Common myeloid progenitor, CD34-positive (primary cell): ENCODE results near the gene OLFM4.
A peak's percentile ranks its signal among the peaks of the same experiment; 100 is the strongest.

Source experiments
- CTCF ChIA-PET: fragments of 350-600 bp; sonication (Branson Sonifier 250); formaldehyde crosslinking; loops from one replicate; lab custom pipeline; 2021; ENCODE audit warnings: antibody characterized with exemption; lab: Charles Lee
- POLR2A ChIA-PET: fragments of 350-600 bp; sonication (Branson Sonifier 250); formaldehyde crosslinking; loops from one replicate; lab custom pipeline; 2021; ENCODE audit warnings: antibody characterized with exemption; lab: Charles Lee
- DNase-seq, 3 donors: peaks; one replicate each; pipeline versions ENCODE4 v3.0.0 to v3.0.0-alpha.2; 2013
- H3K27ac ChIP-seq, 2 experiments: 1 replicate in 1 of 2; 2 replicates in 1 of 2; pipeline ENCODE4 v1.7.0; 2013; ENCODE audit warnings: inconsistent platforms in 2 of 2, low read length in 2 of 2, mild to moderate bottlenecking in 2 of 2, low read depth in 1 of 2, moderate library complexity in 1 of 2; ENCODE audit not compliant: severe bottlenecking in 2 of 2, insufficient read depth in 1 of 2, poor library complexity in 1 of 2
- H3K27me3 ChIP-seq, 5 experiments: replicated peaks in 2 of 5; 1 replicate in 3 of 5; 2 replicates in 2 of 5; pipeline versions ENCODE4 v1.6.1 to v1.7.0; 2013; ENCODE audit warnings: low read length in 4 of 5, mild to moderate bottlenecking in 2 of 5, moderate library complexity in 2 of 5, inconsistent platforms in 1 of 5; ENCODE audit not compliant: insufficient read depth in 5 of 5, control insufficient read depth in 4 of 5
- H3K36me3 ChIP-seq, 4 experiments: 1 replicate in 2 of 4; 2 replicates in 2 of 4; pipeline versions ENCODE4 v1.6.1 to v1.7.0; 2013; ENCODE audit warnings: low read length in 3 of 4, control low read depth in 1 of 4, mild to moderate bottlenecking in 1 of 4; ENCODE audit not compliant: control insufficient read depth in 4 of 4, insufficient read depth in 4 of 4
- H3K4me1 ChIP-seq, 4 experiments: 1 replicate in 3 of 4; 2 replicates in 1 of 4; pipeline versions ENCODE4 v1.6.1 to v1.7.1; 2013; ENCODE audit warnings: low read length in 3 of 4, mild to moderate bottlenecking in 3 of 4, control low read depth in 1 of 4, inconsistent platforms in 1 of 4, moderate library complexity in 1 of 4; ENCODE audit not compliant: control insufficient read depth in 4 of 4, insufficient read depth in 4 of 4; ENCODE audit errors: control extremely low read depth in 1 of 4
- H3K4me3 ChIP-seq, 7 experiments: 1 replicate in 4 of 7; 2 replicates in 3 of 7; pipeline versions ENCODE4 v1.5.1 to v1.7.0; 2013; ENCODE audit warnings: mild to moderate bottlenecking in 7 of 7, low read length in 6 of 7, moderate library complexity in 6 of 7, inconsistent platforms in 2 of 7, low read depth in 2 of 7, control low read depth in 1 of 7; ENCODE audit not compliant: insufficient read depth in 4 of 7, control insufficient read depth in 1 of 7; ENCODE audit errors: extremely low read depth in 1 of 7
- H3K9me3 ChIP-seq, 5 experiments: 1 replicate in 4 of 5; 2 replicates in 1 of 5; pipeline versions ENCODE4 v1.6.1 to v1.7.1; 2013; ENCODE audit warnings: low read length in 4 of 5, mild to moderate bottlenecking in 2 of 5, inconsistent platforms in 1 of 5, low read depth in 1 of 5, moderate library complexity in 1 of 5; ENCODE audit not compliant: control insufficient read depth in 4 of 5, insufficient read depth in 2 of 5; ENCODE audit errors: control extremely low read depth in 1 of 5
- WGBS: methylation state at CpG from one replicate; pipeline ENCODE4 v1.1.5; 2013; ENCODE audit not compliant: insufficient coverage; 5-methylcytosine and 5-hydroxymethylcytosine counted together

OLFM4 gene

GRCh38 chr13:53075356-53076041, 46.9 kb downstream of the OLFM4 start:
- H3K36me3 ChIP-seq = no peaks in the 10 kb centered on the region
- H3K27ac ChIP-seq = no peak overlapping the region
- H3K4me1 ChIP-seq = no peaks in the 10 kb centered on the region
- 93% methylated on average over 4 of the region's 6 CpGs for WGBS
- no peaks in the 10 kb centered on the region for H3K27me3 ChIP-seq
- CTCF ChIA-PET = interaction anchor here (1.7 kb wide), 1 partner anchor 15 kb away, joined by 4 read pairs; no protein-coding TSS in a partner anchor
- H3K9me3 ChIP-seq = no peaks in the 10 kb centered on the region
- POLR2A ChIA-PET = no interaction called here
- no peak overlapping the region for H3K4me3 ChIP-seq
- no peak for DNase-seq

GRCh38 chr13:53079691-53080090, 51.1 kb downstream of the OLFM4 start:
- no peak overlapping the region for H3K27ac ChIP-seq
- ChIA-PET POLR2A (no interaction called here), CTCF (no interaction called here)
- H3K4me3 ChIP-seq = no peak overlapping the region
- no peaks in the 10 kb centered on the region for H3K27me3 ChIP-seq
- peaks cover 0 to 3% (median 0%) of the 10 kb centered on the region in 5 experiments for H3K9me3 ChIP-seq
- no peak for DNase-seq
- no peaks in the 10 kb centered on the region for H3K4me1 ChIP-seq
- 95% methylated on average over 4 of the region's 8 CpGs for WGBS
- H3K36me3 ChIP-seq = no peaks in the 10 kb centered on the region

GRCh38 chr13:53088871-53089270, 60.3 kb downstream of the OLFM4 start:
- WGBS = no CpG with 5 or more reads among the region's 3 CpGs
- POLR2A ChIA-PET = no interaction called here
- DNase-seq = no peak

GRCh38 chr13:53089951-53090350, 61.3 kb downstream of the OLFM4 start:
- ChIA-PET POLR2A (no interaction called here), CTCF (interaction anchor here (1.2 kb wide), 1 partner anchor 9 kb away, joined by 3 read pairs; no protein-coding TSS in a partner anchor)
- Histone ChIP-seq H3K27ac (no peak overlapping the region), H3K9me3 (no peaks in the 10 kb centered on the region), H3K4me3 (no peak overlapping the region), H3K36me3 (no peaks in the 10 kb centered on the region), H3K27me3 (no peaks in the 10 kb centered on the region), H3K4me1 (no peaks in the 10 kb centered on the region)
- no CpG with 5 or more reads among the region's 1 CpG for WGBS
- no peak for DNase-seq

More at GRCh38 chr13:53088871-53089270, 60.3 kb downstream of the OLFM4 start:
- Histone ChIP-seq H3K27me3 (no peaks in the 10 kb centered on the region), H3K9me3 (no peaks in the 10 kb centered on the region), H3K36me3 (no peaks in the 10 kb centered on the region), H3K4me1 (no peaks in the 10 kb centered on the region), H3K4me3 (no peak overlapping the region), H3K27ac (no peak overlapping the region)
- CTCF ChIA-PET = no interaction called here

- Histone ChIP-seq H3K9me3 (no peaks in the 10 kb centered on the region), H3K4me3 (no peak overlapping the region), H3K36me3 (no peaks in the 10 kb centered on the region), H3K4me1 (no peaks in the 10 kb centered on the region), H3K27ac (no peak overlapping the region), H3K27me3 (no peaks in the 10 kb centered on the region)
- no peak for DNase-seq
- WGBS = 100% methylated on average over 1 of the region's 3 CpGs
- CTCF ChIA-PET = interaction anchor here (1.2 to 1.3 kb wide), 2 partner anchors 9 to 15 kb away, joined by 3 to 4 read pairs; no protein-coding TSS in a partner anchor
- POLR2A ChIA-PET = no interaction called here
Measured at GRCh38 chr13:53090461-53090860, 61.8 kb downstream of the OLFM4 start.

GRCh38 chr13:53092931-53093330, 64.3 kb downstream of the OLFM4 start:
- ChIA-PET POLR2A (no interaction called here), CTCF (no interaction called here)
- Histone ChIP-seq H3K27me3 (no peaks in the 10 kb centered on the region), H3K36me3 (no peaks in the 10 kb centered on the region), H3K4me3 (no peak overlapping the region), H3K4me1 (no peaks in the 10 kb centered on the region), H3K9me3 (no peaks in the 10 kb centered on the region), H3K27ac (no peak overlapping the region)
- WGBS = 100% methylated on average over 1 of the region's 2 CpGs
- no peak for DNase-seq

- no peaks in the 10 kb centered on the region for H3K9me3 ChIP-seq
- peak in 1 of 3 donors; percentile 10 for DNase-seq
- no peaks in the 10 kb centered on the region for H3K27me3 ChIP-seq
- ChIA-PET CTCF (interaction anchor here (1.1 kb wide), 1 partner anchor 8 kb away, joined by 3 read pairs; no protein-coding TSS in a partner anchor), POLR2A (no interaction called here)
- H3K36me3 ChIP-seq = no peaks in the 10 kb centered on the region
- no peak overlapping the region for H3K27ac ChIP-seq
- no peak overlapping the region for H3K4me3 ChIP-seq
- peaks cover 0 to 9% (median 3%) of the 10 kb centered on the region in 4 experiments for H3K4me1 ChIP-seq
Measured at GRCh38 chr13:53098455-53098854, 69.8 kb downstream of the OLFM4 start.
